SK-N-SH (cell line): ENCODE measurements around the gene PCK1. TPM values are rescaled to one million over a fixed set of nuclear protein-coding genes. Genes with fewer than 3 reads are reported as not detected.

Source experiments
- CTCF ChIA-PET: fragments of 300-600, 350-600 bp; formaldehyde crosslinking; extraction: SDS; loops from one replicate; lab custom pipeline; 2021; lab: Yijun Ruan, JAX
- POLR2A ChIA-PET: fragments of 350-600 bp; sonication (Branson Sonifier 250); formaldehyde crosslinking; extraction: SDS; loops from one replicate; lab custom pipeline; 2020; ENCODE audit warnings: antibody characterized with exemption, inconsistent platforms; lab: Yijun Ruan, JAX
- DNase-seq: peaks from one replicate; pipeline ENCODE4 v3.0.0; 2012
- H2AFZ ChIP-seq: fragments of 200-600 bp; sonication (generic); 2 replicates; pipeline ENCODE4 v1.8.1; 2016; ENCODE audit warnings: antibody characterized with exemption, mild to moderate bottlenecking, low read depth
- H3F3A ChIP-seq: fragments of 200-600 bp; sonication (generic); replicated peaks from 2 replicates; pipeline ENCODE3; 2016; ENCODE audit warnings: antibody characterized with exemption, mild to moderate bottlenecking; ENCODE audit not compliant: insufficient read depth
- H3K27ac ChIP-seq, 2 experiments: fragments of 200-500 bp in 1 of 2; fragments of 200-600 bp in 1 of 2; sonication (Bioruptor generic) in 1 of 2; sonication (generic), shearing (Covaris generic) in 1 of 2; 2 replicates each; pipeline versions ENCODE4 v1.5.1 to v1.6.1; 2014 to 2016; ENCODE audit warnings: low read depth in 2 of 2, inconsistent platforms in 1 of 2, low read length in 1 of 2, mild to moderate bottlenecking in 1 of 2, mixed read lengths in 1 of 2
- H3K27me3 ChIP-seq: fragments of 200-600 bp; sonication (generic), shearing (Covaris generic); 2 replicates; pipeline ENCODE4 v1.6.1; 2016; ENCODE audit warnings: mixed run types; ENCODE audit not compliant: insufficient read depth
- H3K36me3 ChIP-seq, 2 experiments: fragments of 200-500 bp in 1 of 2; fragments of 200-600 bp in 1 of 2; sonication (Bioruptor generic) in 1 of 2; sonication (generic) in 1 of 2; replicated peaks in 1 of 2; 2 replicates each; pipeline versions ENCODE3 to v1.5.1; 2014 to 2016; ENCODE audit warnings: low read length in 1 of 2, mild to moderate bottlenecking in 1 of 2; ENCODE audit not compliant: insufficient read depth in 2 of 2, control insufficient read depth in 1 of 2
- H3K4me1 ChIP-seq, 2 experiments: fragments of 200-500 bp in 1 of 2; fragments of 200-600 bp in 1 of 2; sonication (Bioruptor generic) in 1 of 2; sonication (generic), shearing (Covaris generic) in 1 of 2; 2 replicates each; pipeline versions ENCODE4 v1.5.1 to v1.6.1; 2014 to 2016; ENCODE audit warnings: low read depth in 1 of 2, low read length in 1 of 2, mixed run types in 1 of 2; ENCODE audit not compliant: insufficient read depth in 2 of 2, control insufficient read depth in 1 of 2
- H3K4me2 ChIP-seq: fragments of 200-600 bp; sonication (generic), shearing (Covaris generic); 2 replicates; pipeline ENCODE4 v1.6.1; 2017; ENCODE audit warnings: mixed run types
- H3K4me3 ChIP-seq, 2 experiments: fragments of 200-500 bp in 1 of 2; fragments of 200-600 bp in 1 of 2; sonication (Bioruptor generic) in 1 of 2; sonication (generic), shearing (Covaris generic) in 1 of 2; 2 replicates each; pipeline versions ENCODE4 v1.5.1 to v1.8.1; 2014 to 2016; ENCODE audit warnings: low read depth in 2 of 2, inconsistent platforms in 1 of 2, low read length in 1 of 2, mild to moderate bottlenecking in 1 of 2, mixed read lengths in 1 of 2, moderate library complexity in 1 of 2
- H3K79me2 ChIP-seq: fragments of 200-600 bp; sonication (generic); 2 replicates; pipeline ENCODE4 v1.8.1; 2017; ENCODE audit warnings: mild to moderate bottlenecking; ENCODE audit not compliant: insufficient read depth
- H3K9ac ChIP-seq: fragments of 200-600 bp; sonication (generic); 2 replicates; pipeline ENCODE4 v1.6.1; 2017; ENCODE audit warnings: mixed run types
- H3K9me2 ChIP-seq: fragments of 200-600 bp; sonication (generic); 2 replicates; pipeline ENCODE4 v1.6.1; 2017; ENCODE audit warnings: mixed run types
- H3K9me3 ChIP-seq: fragments of 200-600 bp; sonication (generic); 2 replicates; pipeline ENCODE4 v1.6.1; 2017; ENCODE audit warnings: mixed run types, mild to moderate bottlenecking, moderate library complexity
- H4K20me1 ChIP-seq: fragments of 200-600 bp; sonication (generic); 2 replicates; pipeline ENCODE4 v1.6.1; 2017; ENCODE audit warnings: mild to moderate bottlenecking, mixed run types; ENCODE audit not compliant: insufficient read depth
- ELF1 ChIP-seq: IDR thresholded peaks from 2 replicates; pipeline ENCODE4 v1.4.0; 2012
- EZH2phosphoT487 ChIP-seq: fragments of 200-600 bp; sonication (generic); IDR thresholded peaks from 2 replicates; pipeline ENCODE4 v1.6.1; 2017; ENCODE audit warnings: low read depth, mixed run types, mild to moderate bottlenecking, antibody characterized with exemption, moderate library complexity, borderline replicate concordance
- FOXJ3 ChIP-seq: sonication (generic); formaldehyde crosslinking; IDR thresholded peaks from 2 replicates; pipeline ENCODE4 v1.5.1; 2020; ENCODE audit warnings: mild to moderate bottlenecking, missing genetic modification reagents
- FOXM1 ChIP-seq: IDR thresholded peaks from 2 replicates; pipeline ENCODE4 v1.4.0; 2012; ENCODE audit warnings: low read depth, mild to moderate bottlenecking
- IRF3 ChIP-seq: fragments of 150-350 bp; IDR thresholded peaks from 2 replicates; pipeline ENCODE4 v1.6.1; 2016; ENCODE audit warnings: mild to moderate bottlenecking, low read depth, low read length
- MAX ChIP-seq: IDR thresholded peaks from 2 replicates; pipeline ENCODE4 v1.4.0; 2012; ENCODE audit warnings: low read depth
- MEF2A ChIP-seq: IDR thresholded peaks from 2 replicates; pipeline ENCODE4 v1.4.0; 2012; ENCODE audit warnings: low read depth, borderline replicate concordance
- MXI1 ChIP-seq: IDR thresholded peaks from 2 replicates; pipeline ENCODE4 v1.6.1; 2012; ENCODE audit warnings: mild to moderate bottlenecking, low read depth, low read length, improper control_type of control experiment
- PBX3 ChIP-seq: IDR thresholded peaks from 2 replicates; pipeline ENCODE4; 2012
- POLR2AphosphoS5 ChIP-seq: IDR thresholded peaks from 2 replicates; pipeline ENCODE4 v1.6.1; 2012; ENCODE audit warnings: low read depth, low read length
- RFX5 ChIP-seq: IDR thresholded peaks from 2 replicates; pipeline ENCODE4 v1.6.1; 2012; ENCODE audit warnings: mild to moderate bottlenecking, improper control_type of control experiment, low read length
- SIN3A ChIP-seq: IDR thresholded peaks from 2 replicates; pipeline ENCODE4 v1.6.1; 2012; ENCODE audit warnings: low read depth, mild to moderate bottlenecking, low read length, moderate library complexity, borderline replicate concordance
- SMC3 ChIP-seq: IDR thresholded peaks from 2 replicates; pipeline ENCODE4 v1.6.1; 2012; ENCODE audit warnings: low read depth, low read length, improper control_type of control experiment
- TAF1 ChIP-seq: IDR thresholded peaks from 2 replicates; pipeline ENCODE4 v1.6.1; 2012; ENCODE audit warnings: low read depth, mild to moderate bottlenecking, low read length, moderate library complexity, borderline replicate concordance
- TEAD4 ChIP-seq: IDR thresholded peaks from 2 replicates; pipeline ENCODE4 v1.4.0; 2012; ENCODE audit warnings: mild to moderate bottlenecking, borderline replicate concordance; ENCODE audit not compliant: insufficient read depth
- YY1 ChIP-seq: IDR thresholded peaks from 2 replicates; pipeline ENCODE4 v1.4.0; 2012; ENCODE audit warnings: low read depth, mild to moderate bottlenecking
- WGBS: methylation state at CpG from one replicate; pipeline ENCODE4 v1.1.6; 2017; ENCODE audit warnings: low lambda C conversion rate; 5-methylcytosine and 5-hydroxymethylcytosine counted together
- polyA plus RNA-seq, 3 experiments: library from polyadenylated mRNA; depleted of rRNA; stranded (reverse); fragments of >200 nt; gene quantifications; 2 replicates each; pipeline ENCODE4 v1.2.3, GENCODE V29; 2012
- TF ChIP-seq, protein P1 (sequence below): IDR thresholded peaks from 2 replicates; pipeline ENCODE4 v1.4.0; 2012; ENCODE audit warnings: low read depth, borderline replicate concordance

Gene PCK1
- polyA plus RNA-seq, 1 of the 3 experiments (the other 2 are of a cell fraction) = not detected

DNA sequence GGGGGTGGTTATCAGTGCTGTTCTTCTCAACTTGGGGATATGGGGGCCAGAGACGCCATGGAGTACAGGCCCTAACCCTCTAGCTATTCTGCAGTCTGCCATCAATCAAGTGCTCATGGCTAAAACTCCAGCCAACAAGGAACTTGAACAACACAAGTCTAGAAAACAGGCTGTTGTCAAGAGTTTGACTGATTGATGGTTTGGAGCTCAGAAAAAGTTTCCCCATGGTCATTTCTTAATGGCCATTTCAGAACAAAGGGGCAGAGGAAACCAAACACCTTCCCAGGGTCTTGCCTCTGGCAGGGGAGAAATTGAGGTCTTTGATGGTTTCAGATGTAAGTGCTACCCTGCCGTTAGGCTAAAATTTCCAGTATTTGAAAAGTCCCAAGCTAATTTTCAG lies 15.1 kb downstream of the PCK1 start (continued):
- TF ChIP-seq MXI1 = no peak
- no peak for TF ChIP-seq PBX3
- no peak for TF ChIP-seq MEF2A
- no peak for TF ChIP-seq RFX5
- TF ChIP-seq, all 33 proteins: peak for 0

DNA sequence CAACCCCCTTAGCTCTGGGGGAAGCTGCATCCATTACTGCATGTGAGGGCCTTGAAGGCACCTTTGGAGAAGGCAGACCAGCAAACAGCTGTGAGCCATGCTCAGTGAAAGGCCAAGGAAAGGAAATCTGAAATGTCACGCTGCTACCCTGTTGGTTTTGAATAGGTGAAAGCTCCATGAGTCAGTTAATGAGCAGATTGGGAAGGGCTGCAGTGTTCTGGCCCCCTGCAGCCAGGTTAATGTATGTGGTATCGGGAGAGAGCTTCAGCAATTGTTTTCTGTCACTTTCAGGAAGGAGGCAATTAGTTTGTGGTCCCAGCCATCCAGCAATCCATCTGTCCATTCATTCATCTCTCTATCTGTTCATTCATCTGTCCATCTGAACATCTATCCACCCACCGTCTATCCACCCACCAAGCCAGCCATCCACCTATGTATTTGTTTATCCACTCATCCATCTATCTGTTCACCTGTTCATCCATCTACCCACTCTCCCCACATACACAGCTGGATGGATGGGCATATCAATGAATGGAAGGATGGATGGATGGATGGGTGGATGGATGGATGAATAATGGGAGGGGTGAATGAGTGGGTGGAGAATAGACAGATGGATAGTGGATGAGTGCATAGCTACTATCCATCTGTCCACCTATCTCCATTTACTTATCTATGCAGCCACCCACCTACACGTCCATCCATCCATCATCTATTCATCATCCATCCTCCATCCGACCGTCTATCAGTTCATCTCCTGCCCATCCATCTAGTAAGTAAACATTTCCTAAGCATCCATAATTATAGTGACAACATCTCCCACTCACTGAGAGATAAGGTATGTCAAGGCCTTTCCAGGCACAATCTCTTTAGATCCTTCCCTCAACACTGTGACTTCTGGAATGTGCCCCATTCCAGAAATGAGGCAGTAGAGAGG lies 16.0 kb downstream of the PCK1 start:
- Histone ChIP-seq H4K20me1 (no peaks in the 10 kb centered on the region), H3K79me2 (no peaks in the 10 kb centered on the region), H3K4me1 (no peaks in the 10 kb centered on the region), H2AFZ (no peak overlapping the region), H3F3A (no peaks in the 10 kb centered on the region), H3K27ac (no peak overlapping the region), H3K36me3 (no peaks in the 10 kb centered on the region), H3K9me3 (no peaks in the 10 kb centered on the region), H3K9ac (no peak overlapping the region), H3K4me3 (no peak overlapping the region)
- POLR2A ChIA-PET = no interaction called here
- DNase-seq = no peak
- no peak for TF ChIP-seq SMC3
- TF ChIP-seq, protein P1, sequence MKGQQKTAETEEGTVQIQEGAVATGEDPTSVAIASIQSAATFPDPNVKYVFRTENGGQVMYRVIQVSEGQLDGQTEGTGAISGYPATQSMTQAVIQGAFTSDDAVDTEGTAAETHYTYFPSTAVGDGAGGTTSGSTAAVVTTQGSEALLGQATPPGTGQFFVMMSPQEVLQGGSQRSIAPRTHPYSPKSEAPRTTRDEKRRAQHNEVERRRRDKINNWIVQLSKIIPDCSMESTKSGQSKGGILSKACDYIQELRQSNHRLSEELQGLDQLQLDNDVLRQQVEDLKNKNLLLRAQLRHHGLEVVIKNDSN = no peak
- no peak for TF ChIP-seq MEF2A
- no peak for TF ChIP-seq TEAD4
- no peak for TF ChIP-seq YY1
- TF ChIP-seq POLR2AphosphoS5 = no peak
- no peak for TF ChIP-seq FOXM1
- TF ChIP-seq TAF1 = no peak
- no peak for TF ChIP-seq FOXJ3 (CRISPR knock-in tag)
- TF ChIP-seq ELF1 = no peak
- no peak for TF ChIP-seq MAX
- no peak for TF ChIP-seq PBX3
- no peak for TF ChIP-seq IRF3
- TF ChIP-seq SIN3A = no peak
- no peak for TF ChIP-seq EZH2phosphoT487
- TF ChIP-seq, all 33 proteins: peak for 0
- CTCF ChIA-PET = interaction anchor here (0.8 to 2.0 kb wide), 6 partner anchors 10 to 633 kb away, joined by 3 to 6 read pairs (median 4); no protein-coding TSS in a partner anchor
- H3K4me2 ChIP-seq = no peak overlapping the region
- peaks cover 9% of the 10 kb centered on the region; the same call in 1 of the 2 replicates for H3K27me3 ChIP-seq
- 23% methylated on average over 6 of the region's 6 CpGs for WGBS
- H3K9me2 ChIP-seq = no peaks in the 10 kb centered on the region
